OCI-LY7 (cell line): ENCODE data around the gene NAV3. TPM values are rescaled to one million over a fixed set of nuclear protein-coding genes. Genes with fewer than 3 reads are reported as not detected.

Source experiments
- BruUV-seq: library from RNA; stranded (reverse); fragments of 400-500 nt; replicated peaks from 2 replicates; lab custom pipeline; 2021; lab: Mats Ljungman, UMichigan
- CTCF ChIA-PET: fragments of 300-600 bp; sonication (Branson Sonifier 250); formaldehyde crosslinking; loops from one replicate; lab custom pipeline; 2022; ENCODE audit warnings: antibody characterized with exemption; ENCODE audit not compliant: unreplicated experiment; lab: Charles Lee
- POLR2A ChIA-PET: fragments of 300-600 bp; sonication (Branson Sonifier 250); formaldehyde crosslinking; loops from one replicate; lab custom pipeline; 2022; ENCODE audit warnings: antibody characterized with exemption; lab: Charles Lee
- DNase-seq: peaks from one replicate; pipeline ENCODE4 v3.0.0-alpha.2; 2015; ENCODE audit warnings: low spot score
- H2AFZ ChIP-seq: fragments of 200-600 bp; sonication (generic), shearing (Covaris generic); 2 replicates; pipeline ENCODE4 v1.6.1; 2014; ENCODE audit warnings: mild to moderate bottlenecking, antibody characterized with exemption, low read length, moderate library complexity
- H3K27ac ChIP-seq: fragments of 200-600 bp; sonication (generic); 2 replicates; pipeline ENCODE4 v1.5.1; 2014; ENCODE audit warnings: mixed run types, low read depth, mild to moderate bottlenecking, moderate library complexity, low read length, inconsistent platforms; ENCODE audit not compliant: poor library complexity, severe bottlenecking
- H3K36me3 ChIP-seq: fragments of 200-600 bp; sonication (generic); 2 replicates; pipeline ENCODE4 v1.6.1; 2014; ENCODE audit warnings: mild to moderate bottlenecking, antibody characterized with exemption, low read length, moderate library complexity, mixed read lengths; ENCODE audit not compliant: insufficient read depth
- H3K4me1 ChIP-seq: fragments of 200-600 bp; sonication (generic); 2 replicates; pipeline ENCODE4 v1.5.1; 2014; ENCODE audit warnings: mild to moderate bottlenecking, low read length; ENCODE audit not compliant: insufficient read depth, poor library complexity, severe bottlenecking
- H3K4me2 ChIP-seq: fragments of 200-600 bp; sonication (generic); 2 replicates; pipeline ENCODE4 v1.6.1; 2014; ENCODE audit warnings: mild to moderate bottlenecking, low read length
- H3K4me3 ChIP-seq: fragments of 200-600 bp; sonication (generic); 2 replicates; pipeline ENCODE4 v1.5.1; 2014; ENCODE audit warnings: mild to moderate bottlenecking, low read depth, low read length; ENCODE audit not compliant: poor library complexity, severe bottlenecking
- H3K79me2 ChIP-seq: fragments of 200-600 bp; sonication (generic); 2 replicates; pipeline ENCODE4 v1.6.1; 2016; ENCODE audit warnings: low read depth, mild to moderate bottlenecking, low read length, moderate library complexity, mixed read lengths; ENCODE audit not compliant: insufficient read depth
- H3K9me2 ChIP-seq: fragments of 200-600 bp; sonication (generic); 2 replicates; pipeline ENCODE4 v1.6.1; 2016; ENCODE audit warnings: mild to moderate bottlenecking, low read length, mixed read lengths; ENCODE audit not compliant: insufficient read depth
- H3K9me3 ChIP-seq: fragments of 200-600 bp; sonication (generic); 2 replicates; pipeline ENCODE4 v1.6.1; 2014; ENCODE audit warnings: mild to moderate bottlenecking, mixed run types, low read length, mixed read lengths
- H4K20me1 ChIP-seq: fragments of 200-600 bp; sonication (generic); 2 replicates; pipeline ENCODE4 v1.6.1; 2014; ENCODE audit warnings: mild to moderate bottlenecking, antibody characterized with exemption, low read length, moderate library complexity, mixed read lengths; ENCODE audit not compliant: insufficient read depth
- EZH2phosphoT487 ChIP-seq: fragments of 200-600 bp; sonication (generic); IDR thresholded peaks from 2 replicates; pipeline ENCODE4 v1.6.1; 2018; ENCODE audit warnings: low read depth, borderline replicate concordance, mild to moderate bottlenecking, mixed run types, antibody characterized with exemption, low read length, moderate library complexity, mixed read lengths
- intact Hi-C: fragments of 100-400 bp; cut with micrococcal nuclease; formaldehyde crosslinking; loops from one replicate; pipeline ENCODE4 v1.10.0; 2022; ENCODE audit not compliant: unreplicated experiment
- total RNA-seq, 2 experiments: library from RNA; depleted of rRNA in 1 of 2; stranded (reverse); fragments of >200 nt in 1 of 2; shearing (Covaris generic) in 1 of 2; gene quantifications; 2 replicates each; pipeline ENCODE4 v1.2.3, GENCODE V29; 2014 to 2022
- TF ChIP-seq, protein P1 (sequence below): fragments of 200-600 bp; sonication (generic); conservative IDR thresholded peaks from 2 replicates; pipeline ENCODE4 v1.5.1; 2014; ENCODE audit warnings: mild to moderate bottlenecking, antibody characterized with exemption, low read length, moderate library complexity, mixed read lengths

The NAV3 gene
- total RNA-seq, 2 experiments from 2014 or later, result 0.68 to 1.6 TPM

DNA sequence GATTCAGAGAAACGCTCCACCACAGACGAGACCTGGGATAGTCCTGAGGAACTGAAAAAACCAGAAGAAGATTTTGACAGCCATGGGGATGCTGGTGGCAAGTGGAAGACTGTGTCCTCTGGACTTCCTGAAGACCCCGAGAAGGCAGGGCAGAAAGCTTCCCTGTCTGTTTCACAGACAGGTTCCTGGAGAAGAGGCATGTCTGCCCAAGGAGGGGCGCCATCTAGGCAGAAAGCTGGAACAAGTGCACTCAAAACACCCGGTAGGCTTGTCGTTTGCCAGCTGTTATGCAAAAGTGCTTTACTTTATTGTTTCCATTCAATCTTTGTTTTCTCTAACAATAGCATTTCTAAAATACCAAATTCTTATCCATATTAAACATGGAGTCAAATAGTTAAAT lies 287.3 kb downstream of the NAV3 start:
- H2AFZ ChIP-seq, result peak overlapping the region; percentile 27; the same call in 1 of the 2 replicates
- CTCF ChIA-PET, result interaction anchor here (0.7 kb wide), 1 partner anchor 81 kb away, joined by 4 read pairs; no protein-coding TSS in a partner anchor
- BruUV-seq, result no TSS peak
- H3K9me2 ChIP-seq, result no peaks in the 10 kb centered on the region
- H4K20me1 ChIP-seq, result no peaks in the 10 kb centered on the region
- H3K27ac ChIP-seq, result no peak overlapping the region
- H3K4me2 ChIP-seq, result no peak overlapping the region
- no peaks in the 10 kb centered on the region for H3K79me2 ChIP-seq
- H3K4me1 ChIP-seq, result no peaks in the 10 kb centered on the region
- TF ChIP-seq, protein P1, sequence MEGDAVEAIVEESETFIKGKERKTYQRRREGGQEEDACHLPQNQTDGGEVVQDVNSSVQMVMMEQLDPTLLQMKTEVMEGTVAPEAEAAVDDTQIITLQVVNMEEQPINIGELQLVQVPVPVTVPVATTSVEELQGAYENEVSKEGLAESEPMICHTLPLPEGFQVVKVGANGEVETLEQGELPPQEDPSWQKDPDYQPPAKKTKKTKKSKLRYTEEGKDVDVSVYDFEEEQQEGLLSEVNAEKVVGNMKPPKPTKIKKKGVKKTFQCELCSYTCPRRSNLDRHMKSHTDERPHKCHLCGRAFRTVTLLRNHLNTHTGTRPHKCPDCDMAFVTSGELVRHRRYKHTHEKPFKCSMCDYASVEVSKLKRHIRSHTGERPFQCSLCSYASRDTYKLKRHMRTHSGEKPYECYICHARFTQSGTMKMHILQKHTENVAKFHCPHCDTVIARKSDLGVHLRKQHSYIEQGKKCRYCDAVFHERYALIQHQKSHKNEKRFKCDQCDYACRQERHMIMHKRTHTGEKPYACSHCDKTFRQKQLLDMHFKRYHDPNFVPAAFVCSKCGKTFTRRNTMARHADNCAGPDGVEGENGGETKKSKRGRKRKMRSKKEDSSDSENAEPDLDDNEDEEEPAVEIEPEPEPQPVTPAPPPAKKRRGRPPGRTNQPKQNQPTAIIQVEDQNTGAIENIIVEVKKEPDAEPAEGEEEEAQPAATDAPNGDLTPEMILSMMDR, result peak; percentile 74
- TF ChIP-seq EZH2phosphoT487, result no peak
- POLR2A ChIA-PET, result interaction anchor here (1.2 to 1.4 kb wide), 2 partner anchors 22 to 121 kb away, joined by 3 to 4 read pairs; no protein-coding TSS in a partner anchor
- no peaks in the 10 kb centered on the region for H3K9me3 ChIP-seq
- no peaks in the 10 kb centered on the region for H3K36me3 ChIP-seq
- intact Hi-C loops, result no loop called here
- DNase-seq, result peak; percentile 41
- H3K4me3 ChIP-seq, result no peak overlapping the region

DNA sequence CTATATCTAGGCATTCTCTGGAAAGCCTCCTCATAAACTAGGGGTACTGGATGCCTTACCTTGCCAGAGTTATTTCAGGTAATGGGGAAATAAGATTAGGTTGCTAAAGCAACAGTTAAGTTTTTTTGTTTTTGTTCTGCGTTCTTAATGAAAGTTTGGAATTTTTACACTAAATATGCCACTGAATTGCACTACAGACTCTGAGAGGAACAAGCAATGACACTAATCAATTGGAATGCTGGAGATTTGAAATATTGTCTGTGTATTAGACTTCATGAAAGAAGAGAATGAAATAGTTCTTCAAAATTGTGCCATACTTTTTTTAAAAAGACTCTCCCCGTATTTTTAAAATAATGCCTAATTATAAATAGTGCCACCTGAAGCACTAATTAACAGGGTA lies 287.8 kb downstream of the NAV3 start:
- CTCF ChIA-PET, result interaction anchor here (0.7 kb wide), 1 partner anchor 82 kb away, joined by 4 read pairs; no protein-coding TSS in a partner anchor
- Histone ChIP-seq H3K4me1 (no peaks in the 10 kb centered on the region), H2AFZ (peak overlapping the region; percentile 27; the same call in 1 of the 2 replicates), H3K9me3 (no peaks in the 10 kb centered on the region), H3K4me2 (no peak overlapping the region), H3K79me2 (no peaks in the 10 kb centered on the region), H3K36me3 (no peaks in the 10 kb centered on the region), H3K9me2 (no peaks in the 10 kb centered on the region), H4K20me1 (no peaks in the 10 kb centered on the region), H3K27ac (no peak overlapping the region), H3K4me3 (no peak overlapping the region)
- intact Hi-C loops, result no loop called here
- TF ChIP-seq EZH2phosphoT487, result no peak
- TF ChIP-seq, protein P1, result no peak
- no TSS peak for BruUV-seq
- DNase-seq, result no peak
- POLR2A ChIA-PET, result interaction anchor here (1.6 kb wide), 1 partner anchor 119 kb away, joined by 4 read pairs; no protein-coding TSS in a partner anchor

DNA sequence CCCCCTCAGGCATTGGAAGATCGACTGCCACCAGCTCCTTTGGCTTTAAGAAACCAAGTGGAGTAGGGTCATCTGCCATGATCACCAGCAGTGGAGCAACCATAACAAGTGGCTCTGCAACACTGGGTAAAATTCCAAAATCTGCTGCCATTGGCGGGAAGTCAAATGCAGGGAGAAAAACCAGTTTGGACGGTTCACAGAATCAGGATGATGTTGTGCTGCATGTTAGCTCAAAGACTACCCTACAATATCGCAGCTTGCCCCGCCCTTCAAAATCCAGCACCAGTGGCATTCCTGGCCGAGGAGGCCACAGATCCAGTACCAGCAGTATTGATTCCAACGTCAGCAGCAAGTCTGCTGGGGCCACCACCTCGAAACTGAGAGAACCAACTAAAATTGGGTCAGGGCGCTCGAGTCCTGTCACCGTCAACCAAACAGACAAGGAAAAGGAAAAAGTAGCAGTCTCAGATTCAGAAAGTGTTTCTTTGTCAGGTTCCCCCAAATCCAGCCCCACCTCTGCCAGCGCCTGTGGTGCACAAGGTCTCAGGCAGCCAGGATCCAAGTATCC lies 288.7 kb downstream of the NAV3 start:
- H3K4me2 ChIP-seq, result no peak overlapping the region
- no peaks in the 10 kb centered on the region for H3K36me3 ChIP-seq
- no peaks in the 10 kb centered on the region for H3K9me2 ChIP-seq
- no peaks in the 10 kb centered on the region for H3K79me2 ChIP-seq
- no TSS peak for BruUV-seq
- ChIA-PET POLR2A (interaction anchor here (0.7 to 1.6 kb wide), 3 partner anchors 40 to 120 kb away, joined by 3 to 4 read pairs (median 4); no protein-coding TSS in a partner anchor), CTCF (no interaction called here)
- no peaks in the 10 kb centered on the region for H3K4me1 ChIP-seq
- TF ChIP-seq, protein P1, result no peak
- TF ChIP-seq EZH2phosphoT487, result no peak
- no peak overlapping the region for H2AFZ ChIP-seq
- DNase-seq, result no peak
- H3K27ac ChIP-seq, result no peak overlapping the region
- no peaks in the 10 kb centered on the region for H3K9me3 ChIP-seq
- intact Hi-C loops, result no loop called here
- H4K20me1 ChIP-seq, result no peaks in the 10 kb centered on the region
- H3K4me3 ChIP-seq, result no peak overlapping the region
